Dedifferentiated amniotic fluid mesenchymal stem cell (primary cell): ENCODE results near the gene ARHGAP20.

Experiments used
- DNase-seq: peaks from one replicate; pipeline ENCODE4 v3.0.0-alpha.2; 2016; ENCODE audit errors: extremely low spot score

The ARHGAP20 gene, protein sequence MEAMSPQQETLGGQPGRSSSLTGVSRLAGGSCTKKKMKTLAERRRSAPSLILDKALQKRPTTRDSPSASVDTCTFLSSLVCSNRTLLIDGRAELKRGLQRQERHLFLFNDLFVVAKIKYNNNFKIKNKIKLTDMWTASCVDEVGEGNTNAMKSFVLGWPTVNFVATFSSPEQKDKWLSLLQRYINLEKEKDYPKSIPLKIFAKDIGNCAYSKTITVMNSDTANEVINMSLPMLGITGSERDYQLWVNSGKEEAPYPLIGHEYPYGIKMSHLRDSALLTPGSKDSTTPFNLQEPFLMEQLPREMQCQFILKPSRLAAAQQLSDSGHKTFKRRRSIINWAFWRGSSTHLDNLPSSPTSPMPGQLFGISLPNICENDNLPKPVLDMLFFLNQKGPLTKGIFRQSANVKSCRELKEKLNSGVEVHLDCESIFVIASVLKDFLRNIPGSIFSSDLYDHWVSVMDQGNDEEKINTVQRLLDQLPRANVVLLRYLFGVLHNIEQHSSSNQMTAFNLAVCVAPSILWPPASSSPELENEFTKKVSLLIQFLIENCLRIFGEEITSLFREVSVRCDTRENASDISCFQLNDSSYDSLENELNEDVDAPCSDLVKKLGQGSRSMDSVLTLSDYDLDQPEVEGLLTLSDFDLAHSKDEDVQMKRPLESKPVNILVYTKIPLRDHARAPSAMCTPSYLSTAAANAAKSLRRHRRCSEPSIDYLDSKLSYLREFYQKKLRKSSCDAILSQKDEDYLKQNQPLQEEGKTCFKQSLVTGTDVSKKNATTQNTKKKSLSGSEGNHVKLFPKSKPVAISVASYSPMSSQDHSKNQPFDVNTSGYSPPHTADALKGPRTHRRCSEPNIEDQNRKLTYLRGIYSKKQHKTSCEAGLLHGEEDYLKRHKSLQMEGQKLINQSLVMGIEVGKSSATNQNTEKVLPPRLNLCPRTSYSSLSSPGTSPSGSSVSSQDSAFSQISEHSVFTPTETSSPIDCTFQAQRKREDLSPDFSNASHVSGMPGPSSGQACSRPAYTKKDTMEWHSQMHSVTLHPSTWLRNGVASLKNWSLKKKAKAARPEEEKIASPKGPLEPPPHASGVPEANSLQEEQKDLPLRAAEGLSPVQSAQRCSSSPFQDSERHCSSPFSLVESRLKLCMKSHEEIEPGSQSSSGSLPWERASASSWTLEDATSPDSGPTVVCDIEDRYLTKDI

DNA sequence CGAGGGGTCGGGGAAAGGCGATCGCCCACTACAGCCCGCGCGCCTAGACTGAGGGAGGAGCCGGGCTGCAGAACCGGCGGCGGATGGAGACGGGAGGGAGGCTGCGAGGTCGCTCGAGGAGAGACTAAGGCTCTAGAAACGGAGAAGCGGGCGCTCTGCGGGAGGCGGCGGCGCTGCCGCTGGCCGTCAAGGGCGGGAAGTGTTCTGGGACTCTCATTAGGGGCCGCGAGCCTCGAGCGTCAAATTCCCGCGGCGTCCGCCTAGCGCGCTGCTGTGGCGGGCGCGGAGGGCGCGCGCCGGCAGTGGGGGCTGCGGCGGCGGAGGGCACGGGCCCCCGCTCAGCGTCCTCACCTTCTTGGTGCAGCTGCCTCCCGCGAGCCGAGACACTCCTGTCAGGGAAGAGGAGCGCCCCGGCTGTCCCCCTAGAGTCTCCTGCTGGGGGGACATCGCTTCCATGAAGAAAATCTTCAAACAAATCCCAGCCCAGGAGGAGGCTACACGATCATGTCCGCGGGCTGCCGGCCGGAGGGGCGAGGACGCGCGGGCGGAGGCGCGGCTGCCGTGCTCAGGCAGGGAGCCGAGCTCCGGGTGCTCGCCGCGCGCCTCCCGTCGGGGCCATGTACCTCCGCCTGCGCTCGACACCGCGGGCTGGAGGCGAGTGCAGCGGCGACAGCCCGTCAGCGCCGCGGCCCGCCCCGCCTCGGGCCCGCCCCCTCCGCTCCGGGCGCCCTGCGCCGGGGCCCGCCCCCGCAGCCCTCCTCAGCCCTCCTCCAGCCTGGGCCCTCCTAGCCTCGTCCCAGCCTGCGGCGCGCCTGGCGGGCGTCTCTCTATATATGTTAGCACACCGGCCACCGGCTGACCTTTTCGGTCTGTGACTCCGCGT lies at the start of gene ARHGAP20:
ARHGAP20 (minus strand) TSS at position 662 of the 883 bp plus-strand sequence; CDS start at position 456, 206 bp downstream.
- DNase-seq: peak; percentile 33

DNA sequence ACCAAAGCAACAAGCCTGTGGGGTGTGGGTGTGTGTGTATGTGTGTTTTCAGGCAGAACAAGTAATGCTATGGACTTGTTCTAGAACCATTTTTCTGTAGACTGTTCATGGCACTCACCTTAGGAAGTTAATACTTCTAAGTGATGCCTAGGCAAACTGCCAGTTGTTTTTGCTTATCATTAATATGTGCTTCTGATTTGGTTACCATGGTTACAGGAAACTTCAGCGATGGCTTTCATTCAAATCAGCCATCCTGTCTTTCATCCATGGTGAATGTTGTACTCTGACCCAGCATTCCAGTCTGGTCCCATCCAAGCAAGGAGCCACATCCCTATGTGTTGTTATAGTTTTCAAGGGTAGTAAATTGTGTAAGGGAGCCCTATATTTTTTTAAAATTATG lies 49.8 kb upstream of the ARHGAP20 start:
- no peak for DNase-seq

DNA sequence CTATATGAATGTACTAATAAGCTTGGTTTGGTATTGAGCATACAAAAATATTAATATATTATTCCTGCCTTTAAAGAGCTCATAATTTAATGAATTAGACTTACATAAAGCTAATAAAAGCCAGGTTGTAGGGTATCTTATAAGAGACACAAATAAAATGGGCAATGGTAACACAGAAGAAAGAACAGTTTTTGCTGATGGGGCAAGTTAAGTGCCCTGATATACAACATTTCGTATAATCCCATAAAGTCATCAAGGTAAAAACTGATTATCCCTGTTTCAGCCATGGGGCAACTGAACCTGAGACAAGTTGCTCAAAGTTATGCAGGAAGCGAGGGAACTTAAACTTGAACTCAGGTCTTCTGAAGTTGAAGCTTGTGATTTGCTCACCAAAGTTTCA lies 48.9 kb upstream of the ARHGAP20 start:
- DNase-seq: no peak

DNA sequence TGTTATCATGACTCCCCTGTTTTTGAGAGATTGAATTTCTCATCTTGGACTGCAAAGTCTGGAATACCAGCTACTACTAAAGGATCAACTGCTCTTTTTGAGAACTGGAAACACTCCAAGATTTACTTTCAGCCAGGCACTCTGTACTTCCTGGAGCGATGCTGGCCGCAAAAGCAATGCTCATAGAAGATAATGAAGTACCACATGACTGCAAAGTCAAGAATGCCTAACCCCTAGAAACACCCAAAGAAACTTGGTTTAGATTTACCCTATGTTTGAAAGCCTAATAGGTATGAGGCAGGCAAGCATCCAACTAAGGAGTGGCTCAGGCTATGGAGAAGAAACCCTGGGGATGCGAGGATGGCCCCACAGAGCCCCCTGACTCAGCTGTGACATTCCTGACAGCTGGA lies 47.7 kb upstream of the ARHGAP20 start:
- DNase-seq: peak; percentile 74

DNA sequence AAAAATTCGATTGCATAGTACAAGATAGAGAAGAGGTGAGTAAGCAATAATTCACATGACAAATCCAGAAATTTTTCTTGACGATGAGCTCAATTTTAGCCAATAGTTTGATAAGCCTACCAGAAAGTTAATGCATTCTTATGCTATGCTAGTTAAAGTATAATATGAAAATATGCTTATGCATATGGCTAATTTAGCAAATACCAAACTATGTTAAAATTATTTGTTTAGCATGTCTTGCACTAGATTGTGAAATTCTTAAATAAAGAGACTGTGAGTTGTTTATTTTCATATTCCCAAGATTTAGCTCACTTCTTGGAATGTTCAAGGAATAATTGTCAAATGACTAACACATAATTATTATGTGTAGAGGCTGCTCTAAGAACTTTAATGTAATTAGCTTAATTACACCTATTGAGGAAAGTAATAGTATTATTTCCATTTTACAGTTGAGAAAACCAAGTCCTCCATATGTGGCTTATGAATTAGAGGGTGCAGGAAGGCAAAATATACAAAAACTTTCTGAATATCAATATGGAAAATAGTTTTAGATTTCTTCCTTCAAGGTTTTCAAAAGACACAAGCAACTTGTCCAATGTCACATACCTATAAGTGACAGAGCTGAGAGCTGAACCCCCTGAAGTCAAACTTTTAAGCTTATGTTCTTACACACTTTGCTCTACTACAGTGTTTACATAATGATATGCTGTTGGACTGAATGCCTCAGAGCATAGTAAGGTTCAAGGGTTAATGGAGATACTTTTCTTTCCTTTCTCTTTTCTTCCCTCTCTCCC lies 45.9 kb upstream of the ARHGAP20 start:
- no peak for DNase-seq

DNA sequence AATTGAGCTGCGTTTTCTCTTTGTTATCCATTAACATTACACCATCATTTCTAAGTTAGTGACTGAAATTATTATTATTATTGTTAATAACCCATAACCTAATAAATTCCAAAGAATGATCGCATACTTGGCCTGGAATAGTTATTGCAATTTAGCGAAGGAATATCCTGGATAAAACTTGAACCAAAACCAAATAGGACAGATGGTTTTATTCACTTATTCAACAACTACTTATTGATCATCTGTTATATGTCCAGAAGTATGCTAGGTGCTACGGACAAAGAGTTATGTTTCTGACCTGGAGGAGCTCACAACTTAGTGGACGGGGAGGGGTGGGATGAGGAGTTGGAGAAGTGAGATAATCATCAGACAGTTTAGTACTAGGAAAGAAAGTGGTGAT lies 44.8 kb upstream of the ARHGAP20 start:
- no peak for DNase-seq

DNA sequence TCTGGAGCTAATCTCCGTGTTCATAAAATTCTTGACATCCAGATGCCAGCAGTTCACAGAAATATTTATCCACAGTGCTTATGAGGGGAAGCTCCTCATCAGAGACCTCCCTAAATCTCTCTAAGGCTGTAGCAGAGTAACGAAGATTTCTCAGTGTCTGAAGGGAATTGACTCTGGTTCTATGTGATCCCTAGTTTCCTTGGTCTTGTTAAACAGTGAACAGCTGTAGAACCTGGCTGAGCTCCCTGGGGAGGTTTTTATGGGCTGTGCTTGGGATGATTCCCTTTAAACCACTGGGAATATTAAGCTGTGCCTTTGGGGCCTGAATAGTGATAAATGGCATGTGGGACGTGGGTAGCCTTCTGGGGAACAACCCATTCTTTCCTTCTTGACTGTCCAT lies 43.7 kb upstream of the ARHGAP20 start:
- no peak for DNase-seq

DNA sequence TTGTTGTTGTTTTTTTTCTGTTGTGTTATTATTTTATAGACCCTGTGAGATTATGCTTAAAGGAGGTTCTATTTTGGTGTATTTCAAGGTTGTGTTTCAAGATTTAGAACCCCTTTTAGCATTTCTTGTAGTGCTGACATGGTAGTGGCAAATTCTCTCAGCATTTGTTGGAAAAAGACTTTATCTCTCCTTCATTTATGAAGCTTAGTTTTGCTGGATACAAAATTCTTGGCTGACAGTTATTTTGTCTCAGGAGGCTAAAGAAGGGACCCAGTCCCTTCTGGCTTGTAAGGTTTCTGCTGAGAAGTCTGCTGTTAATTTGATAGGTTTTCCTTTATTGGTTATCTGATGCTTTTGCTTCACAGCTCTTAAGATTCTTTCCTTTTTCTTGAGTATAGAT lies 40.7 kb upstream of the ARHGAP20 start:
- no peak for DNase-seq

DNA sequence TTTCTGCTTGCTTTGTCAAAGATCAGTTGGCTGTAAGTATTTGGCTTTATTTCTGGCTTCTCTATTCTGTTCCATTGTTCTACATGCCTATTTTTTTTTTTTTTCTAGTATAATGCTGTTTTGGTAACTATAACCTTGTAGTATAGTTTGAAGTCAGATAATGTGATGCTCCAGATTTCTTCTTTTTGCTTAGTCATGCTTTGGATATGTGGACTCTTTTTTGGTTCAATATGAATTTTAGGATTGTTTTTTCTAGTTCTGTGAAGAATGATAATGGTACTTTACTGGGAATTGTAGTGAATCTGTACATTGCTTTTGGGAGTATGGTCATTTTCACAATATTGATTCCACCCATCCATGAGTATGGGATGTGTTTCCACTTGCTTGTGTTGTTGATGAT lies 37.9 kb upstream of the ARHGAP20 start:
- no peak for DNase-seq

DNA sequence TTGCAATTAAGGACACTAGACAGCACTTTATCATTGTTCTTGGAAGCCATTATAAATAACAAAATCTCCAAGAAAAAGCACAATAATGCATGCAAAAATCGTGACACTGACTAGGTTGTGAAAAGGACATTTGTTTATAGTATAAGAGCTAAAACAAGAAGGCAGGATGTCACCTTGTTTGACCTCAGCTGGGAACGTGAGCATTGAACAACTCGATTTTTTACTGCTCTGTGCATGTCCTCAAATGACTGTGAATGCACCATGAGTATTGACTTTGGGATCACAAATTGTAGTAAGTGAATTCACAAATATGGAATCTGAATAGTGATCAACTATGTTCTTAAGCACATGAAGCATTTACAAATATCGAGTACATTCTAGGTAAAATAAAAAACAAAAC lies 35.3 kb upstream of the ARHGAP20 start:
- DNase-seq: no peak

DNA sequence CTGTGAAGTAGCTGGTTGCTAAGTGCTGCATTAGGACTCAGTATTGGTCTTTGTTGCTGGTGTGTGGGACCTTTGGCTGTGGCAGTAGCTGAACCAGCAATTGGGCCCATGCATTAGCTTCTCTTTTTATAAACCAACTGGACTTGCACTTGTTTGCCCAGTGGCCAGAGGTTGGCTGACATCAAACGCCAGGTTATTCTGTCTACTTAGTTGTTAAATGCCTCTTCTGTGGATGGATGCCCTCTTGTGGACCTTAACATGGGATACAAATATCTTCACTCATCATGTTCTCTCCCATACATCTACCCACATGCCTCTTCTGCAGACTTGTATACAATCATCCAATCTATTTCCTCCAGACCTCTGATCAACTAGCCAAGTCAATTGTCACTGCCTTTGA lies 26.4 kb upstream of the ARHGAP20 start:
- DNase-seq: no peak

DNA sequence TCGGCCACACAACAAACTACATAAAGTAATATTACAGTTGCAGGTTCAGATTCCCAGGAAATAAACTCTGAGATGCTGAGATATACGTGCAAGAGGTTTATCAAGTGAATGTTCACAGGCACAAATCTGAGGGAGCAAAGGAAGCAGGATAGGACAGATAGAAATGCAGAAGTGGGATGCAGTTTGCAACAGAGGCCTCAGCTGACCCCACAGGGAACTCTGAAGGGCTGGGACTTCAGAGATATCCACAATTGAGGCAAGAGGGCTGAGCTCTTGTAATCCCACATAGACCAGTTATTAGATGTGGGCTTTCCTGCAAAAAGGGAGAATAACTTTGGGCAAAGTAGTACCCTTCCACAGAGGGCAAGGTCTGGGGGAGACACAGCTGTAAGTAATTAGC lies 25.4 kb upstream of the ARHGAP20 start:
- DNase-seq: no peak

DNA sequence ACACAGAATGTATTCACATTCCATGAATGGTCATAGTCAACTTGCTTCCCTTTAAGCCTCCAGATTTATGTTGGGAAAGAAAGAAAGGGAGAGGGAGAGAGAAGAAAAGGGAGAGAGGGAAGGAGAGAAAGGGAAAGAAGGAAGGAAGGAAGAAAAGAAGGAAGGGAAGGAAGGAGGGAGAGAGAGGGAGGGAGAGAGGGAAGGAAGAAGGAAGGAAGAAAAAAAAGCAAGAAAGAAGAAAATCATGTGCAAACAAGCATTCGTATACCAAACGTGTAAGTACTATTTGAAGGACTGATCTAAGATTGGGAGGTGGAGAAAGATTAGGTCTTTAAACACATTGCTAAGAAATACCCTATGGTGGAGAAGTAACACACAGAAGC lies 23.9 kb upstream of the ARHGAP20 start:
- no peak for DNase-seq

DNA sequence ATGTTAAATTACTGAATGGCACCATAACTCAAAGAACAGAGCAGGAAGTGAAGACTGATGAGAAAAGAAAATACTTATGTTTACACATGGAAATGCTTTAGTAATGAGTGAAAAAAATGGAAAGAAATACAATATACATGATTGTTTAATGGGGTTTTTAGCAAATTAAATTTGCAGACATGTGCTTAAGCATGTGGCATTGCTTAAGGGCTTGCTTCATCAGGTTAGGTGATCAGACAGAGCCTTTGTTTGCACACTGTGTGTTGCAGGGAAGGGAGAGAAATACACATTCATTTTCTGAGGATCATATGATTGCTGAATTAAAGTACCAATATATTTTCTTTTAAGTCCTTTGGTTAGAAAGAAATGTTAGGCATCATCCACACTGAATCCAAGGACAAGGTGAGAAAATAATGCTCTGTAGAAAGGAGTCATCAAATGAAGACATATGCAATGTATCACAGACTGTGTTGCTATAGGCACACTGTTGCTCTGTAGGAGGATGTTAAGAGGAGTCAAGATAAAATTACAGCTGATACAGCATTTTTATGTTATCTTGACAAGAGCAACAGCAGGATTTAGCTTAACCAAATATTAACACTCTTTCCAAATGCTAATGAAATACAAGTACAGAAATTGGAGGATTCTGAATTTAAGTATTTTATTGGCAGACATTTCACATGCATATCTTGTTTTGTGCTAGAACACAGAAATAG lies 23.4 kb upstream of the ARHGAP20 start:
- DNase-seq: no peak

DNA sequence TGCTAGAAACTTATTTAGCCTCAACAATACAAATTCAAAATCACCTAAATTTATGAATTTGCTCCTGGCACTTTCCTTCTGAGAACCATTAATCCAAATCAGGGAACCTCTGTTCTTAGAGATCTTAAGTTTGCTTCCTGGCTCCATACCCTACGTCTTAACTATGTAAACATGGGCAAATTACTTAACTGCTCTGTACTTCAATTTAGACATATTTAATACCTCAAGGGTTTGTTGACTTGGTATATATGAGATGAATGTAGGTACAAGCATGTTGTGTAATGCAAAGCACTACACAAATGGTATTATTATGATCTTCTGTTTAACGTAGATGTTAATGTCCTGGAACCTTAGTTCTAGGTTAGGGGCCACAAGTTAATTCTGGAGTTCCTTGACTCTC lies 22.6 kb upstream of the ARHGAP20 start:
- no peak for DNase-seq

DNA sequence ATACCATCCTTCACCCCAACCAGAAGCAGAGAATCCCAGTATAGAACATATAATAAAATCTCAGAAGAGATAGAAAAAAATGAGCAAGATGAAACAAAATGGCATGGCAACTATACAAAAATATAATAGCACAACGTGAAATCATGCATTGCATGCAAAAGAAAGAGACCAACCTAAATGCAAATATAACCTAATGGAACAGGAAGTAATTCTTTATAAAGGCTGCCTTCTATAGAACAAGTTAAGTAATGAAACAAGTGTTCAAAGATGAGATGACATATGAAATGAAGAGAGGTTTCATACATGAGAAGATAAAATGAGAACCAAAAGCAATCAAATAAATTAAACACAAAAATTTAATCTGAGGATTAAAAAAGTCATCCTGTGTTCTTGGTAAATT lies 18.5 kb upstream of the ARHGAP20 start:
- DNase-seq: no peak

DNA sequence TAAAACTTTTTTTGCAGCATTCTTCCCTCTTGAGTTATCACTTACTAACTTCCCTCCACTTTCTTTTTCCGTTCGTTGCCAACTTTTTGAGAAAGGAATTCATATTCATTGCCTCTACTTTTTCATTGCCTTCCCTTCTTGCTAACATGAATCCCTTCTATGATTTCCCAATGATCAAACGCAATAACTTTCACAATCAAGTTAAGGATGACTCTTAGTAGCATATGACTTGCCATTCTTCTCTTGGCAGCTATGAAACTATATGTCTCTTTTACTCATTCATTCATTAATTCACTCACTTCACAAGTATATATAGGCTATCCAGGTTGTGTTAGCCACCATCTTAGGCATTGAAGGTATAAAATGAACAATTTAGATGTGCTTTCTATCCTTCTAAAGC lies 16.6 kb upstream of the ARHGAP20 start:
- no peak for DNase-seq

DNA sequence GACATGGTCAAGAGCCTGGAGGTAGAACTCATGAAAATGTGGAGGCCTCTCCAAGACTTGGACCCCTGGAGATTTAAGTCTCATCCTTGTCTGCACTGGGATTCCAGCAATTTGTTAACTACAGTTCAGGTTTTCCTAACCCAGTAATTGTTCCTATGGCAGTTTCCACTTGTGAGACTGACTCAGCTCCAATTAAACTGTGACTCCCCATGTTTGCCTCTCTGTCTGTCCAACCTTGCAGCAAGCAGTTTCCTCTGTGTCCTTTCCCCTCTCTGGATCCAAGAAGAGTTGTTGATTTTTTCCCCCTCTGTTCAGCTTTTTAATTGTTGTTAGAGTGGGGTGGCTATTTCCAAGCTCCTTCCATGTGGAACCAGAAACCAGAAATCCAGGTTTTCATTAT lies 16.2 kb upstream of the ARHGAP20 start:
- DNase-seq: no peak

DNA sequence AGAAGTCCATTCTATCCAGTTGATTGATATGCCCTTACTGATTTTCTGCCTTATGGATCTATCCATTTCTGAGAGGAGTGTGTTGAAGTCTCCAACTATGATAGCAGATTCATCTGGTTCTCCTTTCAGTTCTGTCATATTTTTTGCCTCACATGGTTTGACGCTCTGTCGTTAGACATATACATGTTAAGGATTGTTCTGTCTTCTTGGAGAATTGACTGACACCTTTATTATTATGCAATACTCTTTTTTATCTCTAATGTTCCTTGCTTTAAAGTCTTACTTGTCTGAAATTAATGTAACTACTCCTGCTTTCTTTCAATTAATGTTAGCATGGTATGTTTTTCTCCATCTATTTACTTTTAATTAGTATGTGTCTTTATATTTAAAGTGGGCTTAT lies 12.1 kb upstream of the ARHGAP20 start:
- DNase-seq: no peak
